ENCODE measurements around the gene NKX2-4.
"Not testable (repeated sequence)": the region's sequence is repeated elsewhere in the genome, so short reads cannot be mapped to it uniquely, and the experiment has no call there.

Gene NKX2-4

GRCh38 chr20:21373436-21373835 lies 23.9 kb downstream of the NKX2-4 start:
- no peak overlapping the region for H3K4me3 ChIP-seq (ENCODE audit: low read length)
- no peaks in the 10 kb centered on the region for H3K36me3 ChIP-seq (ENCODE audit: control insufficient read depth, insufficient read depth, low read length)

GRCh38 chr20:21372016-21372415 lies 25.3 kb downstream of the NKX2-4 start:
- H3K9me3 ChIP-seq (ENCODE audit: control insufficient read depth, low read length): no peaks in the 10 kb centered on the region
- no peaks in the 10 kb centered on the region for H3K27me3 ChIP-seq (ENCODE audit: control insufficient read depth, insufficient read depth, low read length)
- no peak overlapping the region for H3K9ac ChIP-seq (ENCODE audit: low read length)
- no peaks in the 10 kb centered on the region for H3K36me3 ChIP-seq (ENCODE audit: control insufficient read depth, insufficient read depth, low read length)
- no peak overlapping the region for H3K4me3 ChIP-seq (ENCODE audit: low read length)
- H3K4me1 ChIP-seq (ENCODE audit: control insufficient read depth, insufficient read depth, low read length): no peaks in the 10 kb centered on the region

More at GRCh38 chr20:21373436-21373835, 23.9 kb downstream of the NKX2-4 start:
- H3K27me3 ChIP-seq (ENCODE audit: control insufficient read depth, insufficient read depth, low read length): no peaks in the 10 kb centered on the region
- H3K9ac ChIP-seq (ENCODE audit: low read length): no peak overlapping the region
- no peaks in the 10 kb centered on the region for H3K4me1 ChIP-seq (ENCODE audit: control insufficient read depth, insufficient read depth, low read length)
- no peaks in the 10 kb centered on the region for H3K9me3 ChIP-seq (ENCODE audit: control insufficient read depth, low read length)

- Histone ChIP-seq H3K27me3 (ENCODE audit: control insufficient read depth, insufficient read depth, low read length) (no peaks in the 10 kb centered on the region), H3K36me3 (ENCODE audit: control insufficient read depth, insufficient read depth, low read length) (no peaks in the 10 kb centered on the region), H3K9ac (ENCODE audit: low read length) (no peak overlapping the region), H3K4me3 (ENCODE audit: low read length) (no peak overlapping the region), H3K4me1 (ENCODE audit: control insufficient read depth, insufficient read depth, low read length) (no peaks in the 10 kb centered on the region), H3K9me3 (ENCODE audit: control insufficient read depth, low read length) (no peaks in the 10 kb centered on the region)
Observed at GRCh38 chr20:21371193-21371592, 26.1 kb downstream of the NKX2-4 start.

GRCh38 chr20:21368791-21369190 lies 28.5 kb downstream of the NKX2-4 start:
- H3K9me3 ChIP-seq (ENCODE audit: control insufficient read depth, low read length): no peaks in the 10 kb centered on the region
- no peaks in the 10 kb centered on the region for H3K36me3 ChIP-seq (ENCODE audit: control insufficient read depth, insufficient read depth, low read length)
- no peak overlapping the region for H3K9ac ChIP-seq (ENCODE audit: low read length)
- H3K4me1 ChIP-seq (ENCODE audit: control insufficient read depth, insufficient read depth, low read length): no peaks in the 10 kb centered on the region
- no peak overlapping the region for H3K4me3 ChIP-seq (ENCODE audit: low read length)
- H3K27me3 ChIP-seq (ENCODE audit: control insufficient read depth, insufficient read depth, low read length): no peaks in the 10 kb centered on the region

- not testable (repeated sequence) for H3K9ac ChIP-seq (ENCODE audit: low read length); H3K36me3 ChIP-seq (ENCODE audit: control insufficient read depth, insufficient read depth, low read length); H3K27me3 ChIP-seq (ENCODE audit: control insufficient read depth, insufficient read depth, low read length); H3K9me3 ChIP-seq (ENCODE audit: control insufficient read depth, low read length); H3K4me1 ChIP-seq (ENCODE audit: control insufficient read depth, insufficient read depth, low read length); H3K4me3 ChIP-seq (ENCODE audit: low read length)
Observed at GRCh38 chr20:21366273-21366672, 31.1 kb downstream of the NKX2-4 start.

DNA sequence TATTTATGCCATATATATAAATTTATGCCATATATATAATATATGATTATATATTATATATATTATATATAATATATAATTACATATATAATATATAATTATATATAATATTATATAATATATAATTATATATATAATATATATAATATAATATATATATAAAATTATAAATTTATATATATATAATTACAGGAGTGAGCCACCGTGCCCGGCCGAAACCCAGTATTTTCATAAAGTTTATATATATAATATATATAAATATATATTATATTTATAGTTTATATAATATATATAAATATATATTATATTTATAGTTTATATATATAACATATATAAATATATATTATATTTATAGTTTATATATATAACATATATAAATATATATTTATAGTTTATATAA lies 31.6 kb downstream of the NKX2-4 start:
- no peaks in the 10 kb centered on the region for H3K36me3 ChIP-seq (ENCODE audit: control insufficient read depth, insufficient read depth, low read length)
- no peaks in the 10 kb centered on the region for H3K27me3 ChIP-seq (ENCODE audit: control insufficient read depth, insufficient read depth, low read length)
- H3K4me3 ChIP-seq (ENCODE audit: low read length): no peak overlapping the region
- H3K9me3 ChIP-seq (ENCODE audit: control insufficient read depth, low read length): no peaks in the 10 kb centered on the region
- no peaks in the 10 kb centered on the region for H3K4me1 ChIP-seq (ENCODE audit: control insufficient read depth, insufficient read depth, low read length)
- no peak overlapping the region for H3K9ac ChIP-seq (ENCODE audit: low read length)

GRCh38 chr20:21364413-21364812 lies 32.9 kb downstream of the NKX2-4 start:
- no peak overlapping the region for H3K9ac ChIP-seq (ENCODE audit: low read length)
- no peak overlapping the region for H3K4me3 ChIP-seq (ENCODE audit: low read length)
- no peaks in the 10 kb centered on the region for H3K9me3 ChIP-seq (ENCODE audit: control insufficient read depth, low read length)
- no peaks in the 10 kb centered on the region for H3K36me3 ChIP-seq (ENCODE audit: control insufficient read depth, insufficient read depth, low read length)
- no peaks in the 10 kb centered on the region for H3K4me1 ChIP-seq (ENCODE audit: control insufficient read depth, insufficient read depth, low read length)
- no peaks in the 10 kb centered on the region for H3K27me3 ChIP-seq (ENCODE audit: control insufficient read depth, insufficient read depth, low read length)

GRCh38 chr20:21361266-21361665 lies 36.1 kb downstream of the NKX2-4 start:
- no peaks in the 10 kb centered on the region for H3K4me1 ChIP-seq (ENCODE audit: control insufficient read depth, insufficient read depth, low read length)
- no peak overlapping the region for H3K9ac ChIP-seq (ENCODE audit: low read length)
- no peaks in the 10 kb centered on the region for H3K9me3 ChIP-seq (ENCODE audit: control insufficient read depth, low read length)
- H3K27me3 ChIP-seq (ENCODE audit: control insufficient read depth, insufficient read depth, low read length): no peaks in the 10 kb centered on the region
- H3K4me3 ChIP-seq (ENCODE audit: low read length): no peak overlapping the region
- no peaks in the 10 kb centered on the region for H3K36me3 ChIP-seq (ENCODE audit: control insufficient read depth, insufficient read depth, low read length)

- H3K9ac ChIP-seq (ENCODE audit: low read length): no peak overlapping the region
- no peak overlapping the region for H3K4me3 ChIP-seq (ENCODE audit: low read length)
- H3K36me3 ChIP-seq (ENCODE audit: control insufficient read depth, insufficient read depth, low read length): no peaks in the 10 kb centered on the region
- H3K9me3 ChIP-seq (ENCODE audit: control insufficient read depth, low read length): no peaks in the 10 kb centered on the region
- no peaks in the 10 kb centered on the region for H3K27me3 ChIP-seq (ENCODE audit: control insufficient read depth, insufficient read depth, low read length)
- no peaks in the 10 kb centered on the region for H3K4me1 ChIP-seq (ENCODE audit: control insufficient read depth, insufficient read depth, low read length)
Observed at GRCh38 chr20:21360705-21361104, 36.6 kb downstream of the NKX2-4 start.

DNA sequence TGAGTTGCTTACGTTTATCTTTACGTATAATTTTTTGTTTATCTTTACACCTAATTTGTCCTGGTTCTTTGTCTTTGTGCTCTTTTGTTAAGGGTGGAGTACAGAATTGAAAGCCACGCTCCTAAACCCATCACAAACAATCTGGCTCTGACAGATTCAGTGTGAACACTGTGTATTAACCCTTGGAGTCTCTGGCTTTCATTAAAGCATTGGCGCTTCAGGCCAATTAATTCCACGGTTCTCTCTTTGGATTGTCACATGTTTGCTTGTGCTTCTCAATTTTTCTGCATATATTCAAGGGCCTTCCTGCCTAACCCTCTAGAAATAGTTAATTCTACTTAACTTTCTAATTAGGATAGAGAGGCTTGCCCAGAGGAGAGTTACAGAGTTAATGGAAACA lies 38.6 kb downstream of the NKX2-4 start:
- H3K9me3 ChIP-seq (ENCODE audit: control insufficient read depth, low read length): no peaks in the 10 kb centered on the region
- H3K9ac ChIP-seq (ENCODE audit: low read length): no peak overlapping the region
- H3K27me3 ChIP-seq (ENCODE audit: control insufficient read depth, insufficient read depth, low read length): no peaks in the 10 kb centered on the region
- H3K4me3 ChIP-seq (ENCODE audit: low read length): no peak overlapping the region
- no peaks in the 10 kb centered on the region for H3K36me3 ChIP-seq (ENCODE audit: control insufficient read depth, insufficient read depth, low read length)
- H3K4me1 ChIP-seq (ENCODE audit: control insufficient read depth, insufficient read depth, low read length): no peaks in the 10 kb centered on the region

GRCh38 chr20:21357844-21358243 lies 39.5 kb downstream of the NKX2-4 start:
- H3K36me3 ChIP-seq (ENCODE audit: control insufficient read depth, insufficient read depth, low read length): no peaks in the 10 kb centered on the region
- no peaks in the 10 kb centered on the region for H3K4me1 ChIP-seq (ENCODE audit: control insufficient read depth, insufficient read depth, low read length)

DNA sequence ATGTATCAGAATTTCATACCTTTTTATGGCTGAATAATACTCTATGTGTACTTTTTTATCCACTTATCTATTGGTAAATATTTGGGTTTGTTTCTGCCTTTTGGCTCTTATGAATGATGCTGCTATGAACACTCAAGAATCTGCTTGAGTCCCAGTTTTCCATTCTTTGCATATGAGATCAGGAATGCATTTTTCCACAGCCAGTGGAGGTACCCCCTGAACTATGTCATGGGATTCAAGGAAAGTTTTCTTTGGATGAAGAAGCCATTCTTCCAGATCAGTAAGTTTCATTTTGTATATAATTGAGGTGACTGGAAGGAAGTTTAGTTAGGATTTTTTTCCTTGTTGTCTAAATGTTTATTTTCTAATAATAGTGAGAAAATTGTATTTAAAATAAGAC lies 40.9 kb downstream of the NKX2-4 start:
- Histone ChIP-seq H3K9me3 (ENCODE audit: control insufficient read depth, low read length) (no peaks in the 10 kb centered on the region), H3K27me3 (ENCODE audit: control insufficient read depth, insufficient read depth, low read length) (no peaks in the 10 kb centered on the region), H3K4me3 (ENCODE audit: low read length) (no peak overlapping the region), H3K4me1 (ENCODE audit: control insufficient read depth, insufficient read depth, low read length) (no peaks in the 10 kb centered on the region), H3K36me3 (ENCODE audit: control insufficient read depth, insufficient read depth, low read length) (no peaks in the 10 kb centered on the region), H3K9ac (ENCODE audit: low read length) (no peak overlapping the region)

More at GRCh38 chr20:21357844-21358243, 39.5 kb downstream of the NKX2-4 start:
- no peak overlapping the region for H3K9ac ChIP-seq (ENCODE audit: low read length)
- H3K9me3 ChIP-seq (ENCODE audit: control insufficient read depth, low read length): no peaks in the 10 kb centered on the region
- no peak overlapping the region for H3K4me3 ChIP-seq (ENCODE audit: low read length)
- H3K27me3 ChIP-seq (ENCODE audit: control insufficient read depth, insufficient read depth, low read length): no peaks in the 10 kb centered on the region

DNA sequence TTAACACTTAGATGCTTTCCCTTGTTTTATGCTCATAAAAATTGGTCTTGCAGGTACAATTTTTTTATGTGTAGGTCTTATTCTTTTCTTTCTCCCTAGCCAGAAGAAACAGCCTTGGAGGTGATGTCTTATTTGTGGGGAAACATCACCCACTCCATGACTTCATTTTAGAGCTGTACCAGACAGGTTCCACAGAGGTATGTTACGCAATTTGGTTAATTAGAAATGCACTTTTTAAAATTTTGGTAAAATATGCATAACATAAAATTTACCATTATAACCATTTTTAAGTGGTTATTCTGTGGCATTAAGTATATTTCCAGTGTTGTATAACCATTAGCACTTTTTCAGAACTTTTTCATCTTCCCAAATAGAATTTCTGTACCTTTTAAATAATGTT lies 41.3 kb downstream of the NKX2-4 start:
- Histone ChIP-seq H3K9me3 (ENCODE audit: control insufficient read depth, low read length) (no peaks in the 10 kb centered on the region), H3K4me1 (ENCODE audit: control insufficient read depth, insufficient read depth, low read length) (no peaks in the 10 kb centered on the region), H3K36me3 (ENCODE audit: control insufficient read depth, insufficient read depth, low read length) (no peaks in the 10 kb centered on the region), H3K4me3 (ENCODE audit: low read length) (no peak overlapping the region), H3K9ac (ENCODE audit: low read length) (no peak overlapping the region), H3K27me3 (ENCODE audit: control insufficient read depth, insufficient read depth, low read length) (no peaks in the 10 kb centered on the region)
